ENCODE measurements around the gene VTA1.

GRCh38 chr6:142172758-142173157 is 25.7 kb downstream of the VTA1 start:
- no peak for TF ChIP-seq CTCF (IDR thresholded peaks at IDR 0.05)
- no peak for TF ChIP-seq POLR2A (IDR thresholded peaks at IDR 0.05)

Measured in stomach (tissue), 4 donors.